ENCODE data around the gene ANKMY1. TPM values are rescaled to one million over a fixed set of nuclear protein-coding genes. Genes with fewer than 3 reads are reported as not detected.
"Not testable (repeated sequence)": the region's sequence is repeated elsewhere in the genome, so short reads cannot be mapped to it uniquely, and the experiment has no call there.

The ANKMY1 gene
- total and polyA plus RNA-seq, 2 donors (not counting 1 experiment from before 2014, with no cell fraction given), result 51.7 to 72.1 TPM

DNA sequence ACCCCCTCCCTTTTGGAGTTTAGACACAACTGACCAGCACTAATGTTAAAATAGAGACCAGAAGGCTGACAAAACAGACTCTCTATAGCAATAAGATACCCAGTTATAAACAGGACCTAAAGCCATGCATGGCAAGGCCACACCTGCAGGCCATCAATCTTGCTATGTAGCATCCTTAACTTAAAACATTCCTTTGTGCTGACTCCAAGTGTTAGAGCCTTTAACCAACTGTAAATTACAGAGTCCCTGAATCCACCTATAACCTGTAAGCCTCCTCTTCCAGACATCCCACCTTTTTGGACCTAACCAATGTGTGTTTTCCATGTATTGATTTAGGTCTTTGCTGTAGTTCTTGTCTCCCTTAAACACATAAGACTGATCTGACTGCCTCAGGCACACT is 17.9 kb downstream of the ANKMY1 start:
- peaks cover 0 to 29% of the 10 kb centered on the region in 2 experiments for H3K36me3 ChIP-seq (replicated peaks in 1 of 2; ENCODE audit: control extremely low read depth in 1 of 2, control insufficient read depth in 1 of 2, extremely low read depth in 1 of 2, insufficient read depth in 2 of 2, low read length in 1 of 2)
- intact Hi-C loops (cut with micrococcal nuclease), result no loop called here
- no peaks in the 10 kb centered on the region for H3K27me3 ChIP-seq (replicated peaks in 1 of 4; ENCODE audit: control extremely low read depth in 1 of 4, control insufficient read depth in 3 of 4, insufficient read depth in 4 of 4, low read length in 3 of 4)
- H3K9me3 ChIP-seq (ENCODE audit: control extremely low read depth in 1 of 3, control insufficient read depth in 2 of 3, insufficient read depth in 1 of 3, low read length in 2 of 3), result no peaks in the 10 kb centered on the region
- no peak overlapping the region for H2AFZ ChIP-seq (ENCODE audit: insufficient read depth, low read depth, low read length, poor library complexity, severe bottlenecking)
- H3K9ac ChIP-seq (ENCODE audit: low read length), result no peak overlapping the region
- no peak overlapping the region for H3K4me3 ChIP-seq (ENCODE audit: control extremely low read depth in 1 of 5, extremely low read depth in 1 of 5, insufficient read depth in 1 of 5, low read depth in 2 of 5, low read length in 4 of 5)
- H3K27ac ChIP-seq (ENCODE audit: low read length in 2 of 2), result no peak overlapping the region
- H3K4me1 Mint-ChIP-seq, result peaks cover 2% of the 10 kb centered on the region
- no peak overlapping the region for H3K27ac Mint-ChIP-seq
- no peaks in the 10 kb centered on the region for H3K27me3 Mint-ChIP-seq
- no peaks in the 10 kb centered on the region for H3K4me1 ChIP-seq (ENCODE audit: control insufficient read depth in 2 of 2, insufficient read depth in 2 of 2, low read length in 2 of 2)
- peaks cover 7% of the 10 kb centered on the region for H4K20me1 ChIP-seq (ENCODE audit: control insufficient read depth, insufficient read depth, low read length, poor library complexity, severe bottlenecking)
- TF ChIP-seq EZH2 (IDR thresholded peaks at IDR 0.05; ENCODE audit: borderline replicate concordance, insufficient read depth, low read depth, low read length, poor library complexity, severe bottlenecking), result no peak
- TF ChIP-seq, protein P1, sequence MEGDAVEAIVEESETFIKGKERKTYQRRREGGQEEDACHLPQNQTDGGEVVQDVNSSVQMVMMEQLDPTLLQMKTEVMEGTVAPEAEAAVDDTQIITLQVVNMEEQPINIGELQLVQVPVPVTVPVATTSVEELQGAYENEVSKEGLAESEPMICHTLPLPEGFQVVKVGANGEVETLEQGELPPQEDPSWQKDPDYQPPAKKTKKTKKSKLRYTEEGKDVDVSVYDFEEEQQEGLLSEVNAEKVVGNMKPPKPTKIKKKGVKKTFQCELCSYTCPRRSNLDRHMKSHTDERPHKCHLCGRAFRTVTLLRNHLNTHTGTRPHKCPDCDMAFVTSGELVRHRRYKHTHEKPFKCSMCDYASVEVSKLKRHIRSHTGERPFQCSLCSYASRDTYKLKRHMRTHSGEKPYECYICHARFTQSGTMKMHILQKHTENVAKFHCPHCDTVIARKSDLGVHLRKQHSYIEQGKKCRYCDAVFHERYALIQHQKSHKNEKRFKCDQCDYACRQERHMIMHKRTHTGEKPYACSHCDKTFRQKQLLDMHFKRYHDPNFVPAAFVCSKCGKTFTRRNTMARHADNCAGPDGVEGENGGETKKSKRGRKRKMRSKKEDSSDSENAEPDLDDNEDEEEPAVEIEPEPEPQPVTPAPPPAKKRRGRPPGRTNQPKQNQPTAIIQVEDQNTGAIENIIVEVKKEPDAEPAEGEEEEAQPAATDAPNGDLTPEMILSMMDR (IDR thresholded peaks at IDR 0.05), result no peak
- no peak overlapping the region for H3K4me2 ChIP-seq (replicated peaks; ENCODE audit: low read depth, low read length, poor library complexity, severe bottlenecking)
- peaks cover 20% of the 10 kb centered on the region for H3K79me2 ChIP-seq (ENCODE audit: control insufficient read depth, insufficient read depth, low read length)
- CTCF ChIA-PET, result no interaction called here
- no peak for ATAC-seq (ENCODE audit: low read depth)
- H3K4me3 Mint-ChIP-seq, result no peak overlapping the region
- no peaks in the 10 kb centered on the region for H3K9me3 Mint-ChIP-seq (ENCODE audit: insufficient read depth)
- POLR2A ChIA-PET, result no interaction called here
- no peak for DNase-seq

DNA sequence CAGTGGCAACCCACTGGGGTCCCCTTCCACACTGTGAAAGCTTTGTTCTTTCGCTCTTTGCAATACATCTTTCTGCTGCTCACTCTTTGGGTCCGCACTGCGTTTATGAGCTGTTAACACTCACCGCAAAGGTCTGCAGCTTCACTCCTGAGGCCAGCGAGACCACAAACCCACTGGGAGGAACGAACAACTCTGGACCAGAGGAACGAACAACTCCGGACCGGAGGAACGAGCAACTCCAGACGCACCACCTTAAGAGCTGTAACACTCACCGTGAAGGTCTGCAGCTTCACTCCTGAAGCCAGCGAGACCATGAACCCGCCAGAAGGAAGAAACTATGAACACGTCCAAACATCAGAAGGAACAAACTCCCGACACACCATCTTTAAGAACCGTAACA is 18.7 kb downstream of the ANKMY1 start:
- H3K4me3 ChIP-seq (ENCODE audit: control extremely low read depth in 1 of 5, extremely low read depth in 1 of 5, insufficient read depth in 1 of 5, low read depth in 2 of 5, low read length in 4 of 5); H3K27ac ChIP-seq (ENCODE audit: low read length in 2 of 2); intact Hi-C loops (cut with micrococcal nuclease); H3K27ac Mint-ChIP-seq; H3K27me3 ChIP-seq (replicated peaks in 1 of 4; ENCODE audit: control extremely low read depth in 1 of 4, control insufficient read depth in 3 of 4, insufficient read depth in 4 of 4, low read length in 3 of 4); DNase-seq; H3K4me2 ChIP-seq (replicated peaks; ENCODE audit: low read depth, low read length, poor library complexity, severe bottlenecking); H4K20me1 ChIP-seq (ENCODE audit: control insufficient read depth, insufficient read depth, low read length, poor library complexity, severe bottlenecking); H3K4me1 ChIP-seq (ENCODE audit: control insufficient read depth in 2 of 2, insufficient read depth in 2 of 2, low read length in 2 of 2); H3K9me3 Mint-ChIP-seq (ENCODE audit: insufficient read depth); H3K4me1 Mint-ChIP-seq; H3K9me3 ChIP-seq (ENCODE audit: control extremely low read depth in 1 of 3, control insufficient read depth in 2 of 3, insufficient read depth in 1 of 3, low read length in 2 of 3); H3K9ac ChIP-seq (ENCODE audit: low read length); H2AFZ ChIP-seq (ENCODE audit: insufficient read depth, low read depth, low read length, poor library complexity, severe bottlenecking); CTCF ChIA-PET; ATAC-seq (ENCODE audit: low read depth); H3K4me3 Mint-ChIP-seq; H3K27me3 Mint-ChIP-seq; POLR2A ChIA-PET: not testable (repeated sequence)
- Histone ChIP-seq H3K79me2 (ENCODE audit: control insufficient read depth, insufficient read depth, low read length) (peaks cover 20% of the 10 kb centered on the region), H3K36me3 (replicated peaks in 1 of 2; ENCODE audit: control extremely low read depth in 1 of 2, control insufficient read depth in 1 of 2, extremely low read depth in 1 of 2, insufficient read depth in 2 of 2, low read length in 1 of 2) (peaks cover 0 to 29% of the 10 kb centered on the region in 2 experiments)
- WGBS (ENCODE audit: insufficient coverage), result 98% methylated on average over 14 of the region's 17 CpGs
